Chondrocyte (in vitro differentiated cells): Measurements from ENCODE around the gene FKBP5. TPM values are rescaled to one million over a fixed set of nuclear protein-coding genes. Genes with fewer than 3 reads are reported as not detected.
A peak's percentile ranks its signal among the peaks of the same experiment; 100 is the strongest.

Source experiments
- DNase-seq: peaks from one replicate; pipeline ENCODE4 v3.0.0; 2021; ENCODE audit warnings: mixed read lengths, low spot score
- H3K27ac Mint-ChIP-seq: one replicate; pipeline ENCODE4 v1.8.0; 2021; ENCODE audit warnings: mild to moderate bottlenecking, moderate library complexity, mixed read lengths; ENCODE audit not compliant: unreplicated experiment
- H3K27me3 Mint-ChIP-seq: 2 replicates; pipeline ENCODE4 v1.8.0; 2021; ENCODE audit warnings: low read depth, mixed read lengths
- H3K36me3 Mint-ChIP-seq: 2 replicates; pipeline ENCODE4 v1.8.0; 2021; ENCODE audit warnings: low read depth, mixed read lengths
- H3K4me1 Mint-ChIP-seq: 2 replicates; pipeline ENCODE4 v1.8.0; 2021; ENCODE audit warnings: low read depth, mild to moderate bottlenecking, mixed read lengths
- H3K4me3 Mint-ChIP-seq: one replicate; pipeline ENCODE4 v1.8.0; 2021; ENCODE audit warnings: mild to moderate bottlenecking, moderate library complexity, mixed read lengths; ENCODE audit not compliant: unreplicated experiment
- H3K9me3 Mint-ChIP-seq: 2 replicates; pipeline ENCODE4 v1.8.0; 2021; ENCODE audit warnings: low read depth, mixed read lengths
- total RNA-seq: library from RNA; stranded (reverse); gene quantifications from 3 replicates; pipeline ENCODE4 v1.2.1, GENCODE V29; 2021
- TF ChIP-seq, protein P1 (sequence below): fragments of 200-600 bp; sonication (generic); IDR thresholded peaks from 2 replicates; pipeline ENCODE4 v1.5.0; 2021; ENCODE audit warnings: antibody characterized with exemption, mild to moderate bottlenecking, moderate library complexity

Gene FKBP5
- total RNA-seq, 1 donor from 2014 or later, result 143 TPM

DNA sequence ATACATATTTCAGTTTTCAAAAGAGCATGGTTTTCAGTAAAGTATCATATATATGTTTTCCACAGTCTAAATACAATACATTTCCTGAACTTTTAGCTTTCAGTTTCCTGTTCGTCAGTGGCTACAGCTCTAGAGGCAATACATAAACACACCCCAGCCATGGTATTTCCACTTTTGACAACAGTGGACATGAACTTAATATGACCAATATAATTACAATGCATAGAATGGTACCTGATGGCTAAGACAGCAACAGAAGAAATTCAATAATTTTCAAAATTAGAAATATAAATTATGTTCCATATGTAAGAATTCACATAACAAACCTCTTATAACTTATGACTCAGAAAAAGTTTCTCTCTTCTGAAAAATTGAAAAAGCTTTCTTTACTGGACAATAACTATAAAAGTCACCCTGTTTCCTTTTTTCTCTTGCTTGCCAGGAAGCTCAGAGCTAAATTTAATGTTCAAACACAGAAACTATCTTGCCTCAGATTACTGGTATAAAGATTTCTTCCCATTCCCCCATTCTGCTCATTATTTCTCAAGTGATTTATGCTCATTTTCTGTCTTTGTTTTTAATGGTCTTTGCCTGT, 19.2 kb downstream of the FKBP5 start:
- TF ChIP-seq, protein P1, sequence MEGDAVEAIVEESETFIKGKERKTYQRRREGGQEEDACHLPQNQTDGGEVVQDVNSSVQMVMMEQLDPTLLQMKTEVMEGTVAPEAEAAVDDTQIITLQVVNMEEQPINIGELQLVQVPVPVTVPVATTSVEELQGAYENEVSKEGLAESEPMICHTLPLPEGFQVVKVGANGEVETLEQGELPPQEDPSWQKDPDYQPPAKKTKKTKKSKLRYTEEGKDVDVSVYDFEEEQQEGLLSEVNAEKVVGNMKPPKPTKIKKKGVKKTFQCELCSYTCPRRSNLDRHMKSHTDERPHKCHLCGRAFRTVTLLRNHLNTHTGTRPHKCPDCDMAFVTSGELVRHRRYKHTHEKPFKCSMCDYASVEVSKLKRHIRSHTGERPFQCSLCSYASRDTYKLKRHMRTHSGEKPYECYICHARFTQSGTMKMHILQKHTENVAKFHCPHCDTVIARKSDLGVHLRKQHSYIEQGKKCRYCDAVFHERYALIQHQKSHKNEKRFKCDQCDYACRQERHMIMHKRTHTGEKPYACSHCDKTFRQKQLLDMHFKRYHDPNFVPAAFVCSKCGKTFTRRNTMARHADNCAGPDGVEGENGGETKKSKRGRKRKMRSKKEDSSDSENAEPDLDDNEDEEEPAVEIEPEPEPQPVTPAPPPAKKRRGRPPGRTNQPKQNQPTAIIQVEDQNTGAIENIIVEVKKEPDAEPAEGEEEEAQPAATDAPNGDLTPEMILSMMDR, result no peak
- no peak for DNase-seq

GRCh38 chr6:35668744-35669450, 19.8 kb downstream of the FKBP5 start:
- peak overlapping the region; percentile 8 for H3K4me3 Mint-ChIP-seq
- TF ChIP-seq, protein P1, result no peak

More for the DNA sequence above, 19.2 kb downstream of the FKBP5 start:
- Mint-ChIP-seq H3K9me3 (no peaks in the 10 kb centered on the region), H3K4me1 (peaks cover 49% of the 10 kb centered on the region), H3K4me3 (peak overlapping the region; percentile 8), H3K36me3 (no peaks in the 10 kb centered on the region), H3K27me3 (no peaks in the 10 kb centered on the region), H3K27ac (peak overlapping the region; percentile 83)

GRCh38 chr6:35668096-35668495, 20.6 kb downstream of the FKBP5 start:
- H3K9me3 Mint-ChIP-seq, result no peaks in the 10 kb centered on the region
- no peak overlapping the region for H3K4me3 Mint-ChIP-seq
- no peaks in the 10 kb centered on the region for H3K27me3 Mint-ChIP-seq
- peaks cover 40% of the 10 kb centered on the region for H3K4me1 Mint-ChIP-seq
- DNase-seq, result no peak
- H3K27ac Mint-ChIP-seq, result peak overlapping the region; percentile 93
- no peaks in the 10 kb centered on the region for H3K36me3 Mint-ChIP-seq
- TF ChIP-seq, protein P1, result no peak

More at GRCh38 chr6:35668744-35669450, 19.8 kb downstream of the FKBP5 start:
- Mint-ChIP-seq H3K27me3 (no peaks in the 10 kb centered on the region), H3K27ac (peak overlapping the region; percentile 83), H3K9me3 (no peaks in the 10 kb centered on the region), H3K4me1 (peaks cover 43% of the 10 kb centered on the region), H3K36me3 (no peaks in the 10 kb centered on the region)
- no peak for DNase-seq

GRCh38 chr6:35665573-35665972, 23.1 kb downstream of the FKBP5 start:
- DNase-seq, result no peak
- TF ChIP-seq, protein P1, result no peak
- H3K27me3 Mint-ChIP-seq, result no peaks in the 10 kb centered on the region
- no peak overlapping the region for H3K27ac Mint-ChIP-seq
- H3K36me3 Mint-ChIP-seq, result no peaks in the 10 kb centered on the region
- no peaks in the 10 kb centered on the region for H3K9me3 Mint-ChIP-seq
- H3K4me3 Mint-ChIP-seq, result no peak overlapping the region
- peaks cover 33% of the 10 kb centered on the region for H3K4me1 Mint-ChIP-seq

- TF ChIP-seq, protein P1, result no peak
- Mint-ChIP-seq H3K36me3 (no peaks in the 10 kb centered on the region), H3K27me3 (no peaks in the 10 kb centered on the region), H3K27ac (no peak overlapping the region), H3K9me3 (no peaks in the 10 kb centered on the region), H3K4me3 (no peak overlapping the region), H3K4me1 (peaks cover 32% of the 10 kb centered on the region)
- DNase-seq, result no peak
Measured at GRCh38 chr6:35664945-35665344, 23.8 kb downstream of the FKBP5 start.
